ENCODE measurements around the gene OFD1. TPM values are rescaled to one million over a fixed set of nuclear protein-coding genes. Genes with fewer than 3 reads are reported as not detected.

The OFD1 gene
- total RNA-seq, result 10 to 100 TPM; 13.1 to 32.9 (median 17.6) TPM
- 10 to 100 TPM; 54.5 to 91.0 TPM for polyA plus RNA-seq

GRCh38 chrX:13734278-13735172, at the start of gene OFD1, which contains the start of gene TRAPPC2:
TSS of gene OFD1 (plus strand) at chrX:13734748. CDS start at chrX:13735072, 324 bp downstream.
TSS of gene TRAPPC2 (minus strand) at chrX:13734620. CDS start at chrX:13719963, 14,657 bp downstream.
- ATAC-seq, result peak; percentile 94 to 97 (median 96)
- TF ChIP-seq CTCF (IDR thresholded peaks at IDR 0.05), result no peak
- Histone ChIP-seq H3K4me3 (peak within 1 kb of the TSS; percentile 51 to 89 (median 70)), H3K27me3 (no peaks in the 10 kb centered on the region), H3K4me1 (peaks cover 0 to 30% (median 4%) of the 10 kb centered on the region in 3 donors), H3K27ac (peak within 1 kb of the TSS; percentile 81 to 96 (median 92)), H3K36me3 (no peaks in the 10 kb centered on the region), H3K9me3 (no peaks in the 10 kb centered on the region)
- WGBS, 2 donors, result 0% methylated on average over 75 of the region's 75 CpGs
- intact Hi-C loops (cut with DNase I), result loop anchor here in 1 of 3 donors (10.0 kb wide), 1 partner anchor 50 kb away; the partner anchor contains the start of gene RAB9A
- peak; percentile 88 to 98 (median 95) for DNase-seq
- FAIRE-seq, result peak; percentile 97

GRCh38 chrX:13685126-13685763, 49.3 kb upstream of the OFD1 start:
- ATAC-seq, result no peak
- H3K27me3 ChIP-seq, result peaks cover 0 to 9% (median 0%) of the 10 kb centered on the region in 4 donors
- DNase-seq, result no peak
- no peaks in the 10 kb centered on the region for H3K4me1 ChIP-seq
- no peak overlapping the region for H3K27ac ChIP-seq
- no peak for TF ChIP-seq CTCF (IDR thresholded peaks at IDR 0.05)
- WGBS, 2 donors, result 39 to 50% methylated on average over 3 of the region's 3 CpGs
- FAIRE-seq, result no peak
- intact Hi-C loops (cut with DNase I), result loop anchor here in 1 of 3 donors (10.0 kb wide), 1 partner anchor 50 kb away; the partner anchor contains the start of genes OFD1 and TRAPPC2
- no peak overlapping the region for H3K4me3 ChIP-seq
- H3K36me3 ChIP-seq, result no peaks in the 10 kb centered on the region
- no peaks in the 10 kb centered on the region for H3K9me3 ChIP-seq

- DNase-seq (no peak), ATAC-seq (no peak), FAIRE-seq (no peak)
- WGBS, 2 donors, result 78 to 82% methylated on average over 1 of the region's 1 CpG
- no peak overlapping the region for H3K4me3 ChIP-seq
- TF ChIP-seq CTCF (IDR thresholded peaks at IDR 0.05), result no peak
- peaks cover 0 to 9% (median 0%) of the 10 kb centered on the region in 4 donors for H3K27me3 ChIP-seq
- H3K9me3 ChIP-seq, result no peaks in the 10 kb centered on the region
- H3K4me1 ChIP-seq, result peaks cover 0 to 6% (median 0%) of the 10 kb centered on the region in 3 donors
- intact Hi-C loops (cut with DNase I), result loop anchor here in 1 of 3 donors (10.0 kb wide), 1 partner anchor 48 kb away; the partner anchor contains the start of genes OFD1 and TRAPPC2
- H3K27ac ChIP-seq, result no peak overlapping the region
- no peaks in the 10 kb centered on the region for H3K36me3 ChIP-seq
Observed at GRCh38 chrX:13687203-13687602, 47.3 kb upstream of the OFD1 start.

- Histone ChIP-seq H3K4me1 (peaks cover 0 to 10% (median 0%) of the 10 kb centered on the region in 3 donors), H3K9me3 (no peaks in the 10 kb centered on the region), H3K4me3 (peak overlapping the region; percentile 66 to 78 (median 70)), H3K27me3 (peaks cover 0 to 9% (median 0%) of the 10 kb centered on the region in 4 donors), H3K27ac (peak overlapping the region; percentile 90 to 97 (median 94)), H3K36me3 (no peaks in the 10 kb centered on the region)
- ATAC-seq, result peak in 1 of 4 donors; percentile 5
- WGBS, 2 donors, result 5 to 8% methylated on average over 13 of the region's 13 CpGs
- TF ChIP-seq CTCF (IDR thresholded peaks at IDR 0.05), result no peak
- intact Hi-C loops (cut with DNase I), result loop anchor here in 1 of 3 donors (10.0 kb wide), 1 partner anchor 46 kb away; the partner anchor contains the start of genes OFD1 and TRAPPC2
- peak; percentile 90 for FAIRE-seq
- DNase-seq, result no peak
Observed at GRCh38 chrX:13688384-13688957, 46.1 kb upstream of the OFD1 start.
